A549 (cell line): ENCODE results near the gene SPTB. TPM values are rescaled to one million over a fixed set of nuclear protein-coding genes. Genes with fewer than 3 reads are reported as not detected.

ENCODE experiments used
- ATAC-seq, 2 experiments: fragments of 200-7000 bp in 1 of 2; fragments of >200 bp in 1 of 2; cut with Nextera tagmentation in 1 of 2; cut with Tn5 transposase in 1 of 2; 3 replicates each; pipeline versions ENCODE4 v1.8.0 to v1.9.1; 2018 to 2020; ENCODE audit warnings: mild to moderate bottlenecking in 1 of 2, moderate library complexity in 1 of 2
- CTCF ChIA-PET: fragments of 300-600 bp; sonication (Branson Sonifier 250); formaldehyde crosslinking; extraction: SDS; loops from one replicate; lab custom pipeline; 2021; ENCODE audit warnings: antibody characterized with exemption, inconsistent platforms; lab: Yijun Ruan, JAX
- POLR2A ChIA-PET: fragments of 350-600 bp; formaldehyde crosslinking; extraction: SDS; loops from one replicate; lab custom pipeline; 2021; ENCODE audit warnings: antibody characterized with exemption, inconsistent platforms; lab: Yijun Ruan, JAX
- DNase-seq, 2 experiments: peaks; one replicate each; pipeline versions ENCODE4 v3.0.0 to v3.0.0-alpha.2; 2011 to 2016; ENCODE audit warnings: low read depth in 1 of 2, low spot score in 1 of 2
- FAIRE-seq: peaks from 2 replicates; lab custom pipeline; 2011; peaks lifted over from hg19 to GRCh38; lab: Jason Lieb, UNC
- H3K27ac ChIP-seq, 2 experiments: fragments of >200 bp; sonication (Bioruptor Twin); formaldehyde crosslinking; 3 replicates each; pipeline ENCODE4 v1.5.1; 2016 to 2017
- H3K4me1 ChIP-seq: fragments of >200 bp; sonication (Bioruptor Twin); formaldehyde crosslinking; 3 replicates; pipeline ENCODE4 v1.6.1; 2016
- H3K4me2 ChIP-seq: fragments of >200 bp; sonication (Bioruptor Twin); formaldehyde crosslinking; 3 replicates; pipeline ENCODE4 v1.6.1; 2016
- H3K4me3 ChIP-seq: fragments of >200 bp; sonication (Bioruptor Twin); formaldehyde crosslinking; 3 replicates; pipeline ENCODE4 v1.5.1; 2016
- H3K9me3 ChIP-seq: fragments of >200 bp; sonication (Bioruptor Twin); formaldehyde crosslinking; 3 replicates; pipeline ENCODE4 v1.6.1; 2016
- BHLHE40 ChIP-seq: IDR thresholded peaks from 2 replicates; pipeline ENCODE4 v1.6.1; 2012; ENCODE audit warnings: low read depth, low read length, inconsistent platforms
- CEBPB ChIP-seq, 2 experiments: fragments of >200 bp in 1 of 2; sonication (Bioruptor Twin) in 1 of 2; formaldehyde crosslinking in 1 of 2; IDR thresholded peaks; 2 replicates each; pipeline ENCODE4 v1.6.1; 2012 to 2016
- CHD2 ChIP-seq: fragments of 150-350 bp; IDR thresholded peaks from 2 replicates; pipeline ENCODE4 v1.6.1; 2014; ENCODE audit warnings: low read length; ENCODE audit not compliant: partially characterized antibody
- CTCF ChIP-seq: fragments of >200 bp; sonication (Bioruptor Twin); formaldehyde crosslinking; IDR thresholded peaks from 3 replicates; pipeline ENCODE4 v1.5.1; 2016
- E2F6 ChIP-seq: IDR thresholded peaks from 2 replicates; pipeline ENCODE4 v1.6.1; 2012; ENCODE audit warnings: low read depth, borderline replicate concordance
- EHF ChIP-seq: fragments of 250-450 bp; sonication (Bioruptor Pico); IDR thresholded peaks from 2 replicates; pipeline ENCODE4 v1.5.0; 2020; ENCODE audit warnings: mild to moderate bottlenecking
- EP300 ChIP-seq, 2 experiments: fragments of >200 bp; sonication (Bioruptor Twin); formaldehyde crosslinking; IDR thresholded peaks; 2 replicates in 1 of 2; 3 replicates in 1 of 2; pipeline ENCODE4 v1.6.1; 2016 to 2017
- FOSB ChIP-seq: fragments of 250-450 bp; sonication (Bioruptor Pico); IDR thresholded peaks from 2 replicates; pipeline ENCODE4 v1.5.0; 2020; ENCODE audit warnings: mild to moderate bottlenecking, moderate library complexity
- FOXS1 ChIP-seq: fragments of 250-450 bp; sonication (Bioruptor Pico); IDR thresholded peaks from 2 replicates; pipeline ENCODE4 v1.5.0; 2020; ENCODE audit warnings: mild to moderate bottlenecking, moderate library complexity
- HDAC2 ChIP-seq: fragments of 200-600 bp; sonication (generic); IDR thresholded peaks from 2 replicates; pipeline ENCODE4 v1.6.1; 2016
- HES2 ChIP-seq: fragments of >200 bp; sonication (Bioruptor Twin); formaldehyde crosslinking; IDR thresholded peaks from 2 replicates; pipeline ENCODE4 v1.6.1; 2016
- JUN ChIP-seq, 2 experiments: fragments of >200 bp; sonication (Bioruptor Twin); formaldehyde crosslinking; IDR thresholded peaks; 2 replicates in 1 of 2; 3 replicates in 1 of 2; pipeline ENCODE4 v1.6.1; 2016 to 2017
- MAFK ChIP-seq: fragments of 450-650 bp; IDR thresholded peaks from 2 replicates; pipeline ENCODE4 v1.6.1; 2014; ENCODE audit not compliant: partially characterized antibody
- NR3C1 ChIP-seq: fragments of >200 bp; sonication (Bioruptor Twin); formaldehyde crosslinking; IDR thresholded peaks from 3 replicates; pipeline ENCODE4 v1.6.1; 2017
- REST ChIP-seq: fragments of 200-600 bp; sonication (generic); IDR thresholded peaks from 2 replicates; pipeline ENCODE4 v1.6.1; 2016; ENCODE audit warnings: antibody characterized with exemption, mild to moderate bottlenecking, moderate library complexity
- RNF2 ChIP-seq: fragments of 200-600 bp; sonication (generic); IDR thresholded peaks from 2 replicates; pipeline ENCODE4 v1.6.1; 2016; ENCODE audit warnings: low read depth, mild to moderate bottlenecking, antibody characterized with exemption, moderate library complexity, borderline replicate concordance
- TFCP2L1 ChIP-seq: fragments of 250-450 bp; sonication (Bioruptor Pico); IDR thresholded peaks from 2 replicates; pipeline ENCODE4 v1.5.0; 2021; ENCODE audit warnings: mild to moderate bottlenecking
- USF2 ChIP-seq: fragments of 450-650 bp; IDR thresholded peaks from 2 replicates; pipeline ENCODE4 v1.6.1; 2014; ENCODE audit warnings: antibody characterized with exemption
- ZC3H11A ChIP-seq: fragments of 450-650 bp; IDR thresholded peaks from 2 replicates; pipeline ENCODE4 v1.6.1; 2014; ENCODE audit warnings: antibody characterized with exemption, mild to moderate bottlenecking
- WGBS: methylation state at CpG from one replicate; pipeline ENCODE4 v1.1.6; 2017; ENCODE audit errors: missing lambda C conversion rate; 5-methylcytosine and 5-hydroxymethylcytosine counted together
- polyA plus RNA-seq, 4 experiments: library from polyadenylated mRNA; depleted of rRNA in 3 of 4; stranded (reverse); fragments of >200 nt; fragmentation: RNase III in 1 of 4; extraction: RNeasy Plus Mini Kit Qiagen cat#74134 plus additional on column Dnase treatment in 1 of 4; gene quantifications; 2 replicates in 3 of 4; 3 replicates in 1 of 4; pipeline ENCODE4 v1.2.3, GENCODE V29; 2011 to 2017

The SPTB gene
- polyA plus RNA-seq, 2 of the 4 experiments (the other 2 are of a cell fraction) = 0.27 to 2.1 TPM

- Histone ChIP-seq H3K4me2 (no peak overlapping the region), H3K4me1 (0 out of 3 replicates have a peak, but pooled peaks cover 5% of the 10 kb centered on the region), H3K4me3 (no peak overlapping the region), H3K9me3 (no peaks in the 10 kb centered on the region), H3K27ac (no peak overlapping the region)
- TF ChIP-seq JUN (IDR thresholded peaks at IDR 0.05) = no peak
- TF ChIP-seq EHF (CRISPR knock-in tag) = no peak
- TF ChIP-seq ZC3H11A = no peak
- TF ChIP-seq REST = no peak
- TF ChIP-seq CHD2 = no peak
- no peak for TF ChIP-seq RNF2
- TF ChIP-seq CEBPB (IDR thresholded peaks at IDR 0.05) = no peak
- no peak for TF ChIP-seq FOXS1 (CRISPR knock-in tag)
- no peak for TF ChIP-seq FOSB (CRISPR knock-in tag)
- no peak for TF ChIP-seq TFCP2L1 (CRISPR knock-in tag)
- TF ChIP-seq HDAC2 = no peak
- TF ChIP-seq USF2 = no peak
- TF ChIP-seq CTCF = no peak
- TF ChIP-seq E2F6 = no peak
- ChIA-PET CTCF (interaction anchor here (0.6 to 2.5 kb wide), 6 partner anchors 8 to 74 kb away, joined by 3 to 10 read pairs (median 4); partner anchors contain the start of gene SPTB), POLR2A (interaction anchor here (0.7 kb wide), 1 partner anchor 286 kb away, joined by 7 read pairs; no protein-coding TSS in a partner anchor)
- no peak for ATAC-seq
- no peak for DNase-seq
- FAIRE-seq = no peak
- WGBS = 42% methylated on average over 2 of the region's 2 CpGs
Observed at GRCh38 chr14:64870160-64870559, 9.5 kb downstream of the SPTB start.

GRCh38 chr14:64868841-64869240 lies 10.9 kb downstream of the SPTB start:
- POLR2A ChIA-PET = no interaction called here
- FAIRE-seq (no peak), ATAC-seq (no peak), DNase-seq (no peak)
- Histone ChIP-seq H3K4me1 (0 out of 3 replicates have a peak, but pooled peaks cover 2% of the 10 kb centered on the region), H3K9me3 (no peaks in the 10 kb centered on the region), H3K4me2 (no peak overlapping the region), H3K27ac (no peak overlapping the region), H3K4me3 (no peak overlapping the region)
- 6% methylated on average over 1 of the region's 1 CpG for WGBS
- TF ChIP-seq FOSB (CRISPR knock-in tag) = no peak
- TF ChIP-seq EP300 (IDR thresholded peaks at IDR 0.05) = no peak
- no peak for TF ChIP-seq BHLHE40
- no peak for TF ChIP-seq USF2
- no peak for TF ChIP-seq MAFK
- TF ChIP-seq NR3C1 = no peak
- TF ChIP-seq HES2 = no peak
- TF ChIP-seq CHD2 = no peak
- TF ChIP-seq E2F6 = no peak
- CTCF ChIA-PET = interaction anchor here (0.5 to 2.5 kb wide), 8 partner anchors 23 to 440 kb away, joined by 3 to 10 read pairs (median 3); partner anchors contain the start of gene PLEKHG3
